Type B pancreatic cell (in vitro differentiated cells): ENCODE measurements around the gene CBFA2T3. TPM values are rescaled to one million over a fixed set of nuclear protein-coding genes. Genes with fewer than 3 reads are reported as not detected.

ENCODE experiments used
- DNase-seq: peaks from one replicate; pipeline ENCODE4 v3.0.0; 2021; ENCODE audit warnings: mixed read lengths; ENCODE audit not compliant: unreplicated experiment; ENCODE audit errors: extremely low spot score
- H3K27ac Mint-ChIP-seq: 2 replicates; pipeline ENCODE4 v1.8.0; 2021; ENCODE audit warnings: mild to moderate bottlenecking, mixed read lengths
- H3K27me3 Mint-ChIP-seq: 2 replicates; pipeline ENCODE4 v1.8.0; 2021; ENCODE audit warnings: mixed read lengths
- H3K36me3 Mint-ChIP-seq: 2 replicates; pipeline ENCODE4 v1.8.0; 2021; ENCODE audit warnings: mixed read lengths
- H3K4me1 Mint-ChIP-seq: one replicate; pipeline ENCODE4 v1.8.0; 2021; ENCODE audit warnings: mixed read lengths; ENCODE audit not compliant: unreplicated experiment
- H3K4me3 Mint-ChIP-seq: 2 replicates; pipeline ENCODE4 v1.8.0; 2021; ENCODE audit warnings: mild to moderate bottlenecking, mixed read lengths
- H3K9me3 Mint-ChIP-seq: 2 replicates; pipeline ENCODE4 v1.8.0; 2021; ENCODE audit warnings: mixed read lengths
- CTCF ChIP-seq: fragments of 200-600 bp; sonication (generic); conservative IDR thresholded peaks from 2 replicates; pipeline ENCODE4 v1.5.0; 2021; ENCODE audit warnings: antibody characterized with exemption, mild to moderate bottlenecking
- total RNA-seq: library from RNA; stranded (reverse); gene quantifications from 2 replicates; pipeline ENCODE4 v1.2.1, GENCODE V29; 2021; ENCODE audit warnings: low replicate concordance

CBFA2T3 gene
- total RNA-seq, 1 donor from 2014 or later = 8.9 TPM

DNA sequence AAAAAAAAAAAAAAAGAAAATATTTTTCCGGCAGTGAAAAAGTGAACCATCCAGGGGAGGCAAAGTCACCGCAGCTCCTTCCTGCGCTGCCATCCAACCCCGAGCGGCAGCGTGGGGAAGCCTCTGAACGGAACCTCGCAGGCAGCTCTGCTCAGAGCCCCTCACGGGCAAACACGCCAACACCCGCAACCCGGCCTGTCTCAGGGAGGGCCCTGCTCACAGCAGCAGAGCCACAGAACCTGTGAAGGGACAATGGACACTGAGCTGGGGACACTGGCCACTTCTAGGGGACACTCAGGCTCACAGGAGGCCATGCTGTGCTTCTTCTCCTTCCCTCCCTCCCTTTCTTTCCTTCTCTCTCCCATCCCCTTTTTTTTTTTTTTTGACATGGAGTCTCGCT, 143.9 kb downstream of the CBFA2T3 start:
- TF ChIP-seq CTCF = no peak
- Mint-ChIP-seq H3K27ac (no peak overlapping the region), H3K27me3 (no peaks in the 10 kb centered on the region), H3K9me3 (no peaks in the 10 kb centered on the region), H3K36me3 (no peaks in the 10 kb centered on the region), H3K4me1 (no peaks in the 10 kb centered on the region), H3K4me3 (no peak overlapping the region)
- no peak for DNase-seq

- Mint-ChIP-seq H3K36me3 (no peaks in the 10 kb centered on the region), H3K4me3 (no peak overlapping the region), H3K9me3 (no peaks in the 10 kb centered on the region), H3K27ac (no peak overlapping the region), H3K27me3 (no peaks in the 10 kb centered on the region), H3K4me1 (no peaks in the 10 kb centered on the region)
- no peak for TF ChIP-seq CTCF
- DNase-seq = no peak
Observed at GRCh38 chr16:88831838-88832237, 145.2 kb downstream of the CBFA2T3 start.

DNA sequence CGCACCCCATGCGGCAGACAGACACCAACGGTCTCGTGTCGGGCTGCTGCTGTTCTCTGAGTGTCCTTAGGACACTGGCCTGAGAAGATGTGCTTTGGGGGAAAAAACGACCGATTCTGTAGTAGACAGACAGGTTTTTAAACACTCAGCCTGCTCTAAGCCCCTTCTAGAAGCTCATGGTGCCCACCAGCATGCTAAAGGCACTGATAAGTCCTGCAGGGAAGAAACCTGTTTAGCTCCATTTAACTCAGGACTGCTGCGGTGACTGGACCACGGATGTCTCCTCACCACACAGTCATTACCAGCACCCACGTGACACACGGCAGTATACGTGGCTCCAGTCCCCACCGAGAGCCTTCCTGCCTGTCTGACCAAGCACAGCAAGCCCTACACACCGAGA, 146.2 kb downstream of the CBFA2T3 start:
- H3K27me3 Mint-ChIP-seq = no peaks in the 10 kb centered on the region
- TF ChIP-seq CTCF = no peak
- no peaks in the 10 kb centered on the region for H3K36me3 Mint-ChIP-seq
- no peak overlapping the region for H3K27ac Mint-ChIP-seq
- no peaks in the 10 kb centered on the region for H3K9me3 Mint-ChIP-seq
- DNase-seq = no peak
- H3K4me3 Mint-ChIP-seq = no peak overlapping the region
- H3K4me1 Mint-ChIP-seq = no peaks in the 10 kb centered on the region

- Mint-ChIP-seq H3K36me3 (no peaks in the 10 kb centered on the region), H3K4me1 (no peaks in the 10 kb centered on the region), H3K27ac (no peak overlapping the region)
Observed at GRCh38 chr16:88830258-88830657, 146.7 kb downstream of the CBFA2T3 start.

GRCh38 chr16:88828711-88829110, 148.3 kb downstream of the CBFA2T3 start:
- Mint-ChIP-seq H3K36me3 (no peaks in the 10 kb centered on the region), H3K27me3 (no peaks in the 10 kb centered on the region), H3K4me1 (no peaks in the 10 kb centered on the region), H3K9me3 (no peaks in the 10 kb centered on the region), H3K27ac (no peak overlapping the region), H3K4me3 (no peak overlapping the region)
- no peak for DNase-seq
- no peak for TF ChIP-seq CTCF

More at GRCh38 chr16:88830258-88830657, 146.7 kb downstream of the CBFA2T3 start:
- DNase-seq = no peak
- Mint-ChIP-seq H3K9me3 (no peaks in the 10 kb centered on the region), H3K4me3 (no peak overlapping the region), H3K27me3 (no peaks in the 10 kb centered on the region)
- TF ChIP-seq CTCF = no peak

DNA sequence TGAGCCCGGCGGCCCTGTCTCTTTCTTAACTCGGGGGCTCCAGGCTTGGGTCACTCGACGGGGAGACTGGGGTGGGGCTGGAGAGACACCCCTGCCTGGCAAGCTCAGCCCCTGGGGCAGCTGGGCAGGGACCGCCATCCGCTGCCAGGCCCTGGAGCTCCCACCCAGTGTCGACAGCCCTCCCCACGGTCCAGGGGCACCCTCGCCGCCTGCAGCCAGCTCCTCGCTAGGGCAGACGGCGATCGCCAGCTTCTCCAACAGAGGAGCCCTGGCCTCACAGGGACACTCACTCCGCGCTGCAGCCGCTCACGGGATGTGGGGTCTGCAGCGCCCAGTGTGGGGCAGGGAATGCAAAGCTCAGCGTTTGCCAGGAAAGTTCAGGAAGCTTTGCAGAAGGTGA, 149.3 kb downstream of the CBFA2T3 start:
- no peak overlapping the region for H3K4me3 Mint-ChIP-seq
- H3K4me1 Mint-ChIP-seq = no peaks in the 10 kb centered on the region
- no peaks in the 10 kb centered on the region for H3K36me3 Mint-ChIP-seq
- no peak for TF ChIP-seq CTCF
- DNase-seq = no peak
- H3K27ac Mint-ChIP-seq = no peak overlapping the region
- no peaks in the 10 kb centered on the region for H3K9me3 Mint-ChIP-seq
- no peaks in the 10 kb centered on the region for H3K27me3 Mint-ChIP-seq
